ENCODE data around the gene ZNF860.

DNA sequence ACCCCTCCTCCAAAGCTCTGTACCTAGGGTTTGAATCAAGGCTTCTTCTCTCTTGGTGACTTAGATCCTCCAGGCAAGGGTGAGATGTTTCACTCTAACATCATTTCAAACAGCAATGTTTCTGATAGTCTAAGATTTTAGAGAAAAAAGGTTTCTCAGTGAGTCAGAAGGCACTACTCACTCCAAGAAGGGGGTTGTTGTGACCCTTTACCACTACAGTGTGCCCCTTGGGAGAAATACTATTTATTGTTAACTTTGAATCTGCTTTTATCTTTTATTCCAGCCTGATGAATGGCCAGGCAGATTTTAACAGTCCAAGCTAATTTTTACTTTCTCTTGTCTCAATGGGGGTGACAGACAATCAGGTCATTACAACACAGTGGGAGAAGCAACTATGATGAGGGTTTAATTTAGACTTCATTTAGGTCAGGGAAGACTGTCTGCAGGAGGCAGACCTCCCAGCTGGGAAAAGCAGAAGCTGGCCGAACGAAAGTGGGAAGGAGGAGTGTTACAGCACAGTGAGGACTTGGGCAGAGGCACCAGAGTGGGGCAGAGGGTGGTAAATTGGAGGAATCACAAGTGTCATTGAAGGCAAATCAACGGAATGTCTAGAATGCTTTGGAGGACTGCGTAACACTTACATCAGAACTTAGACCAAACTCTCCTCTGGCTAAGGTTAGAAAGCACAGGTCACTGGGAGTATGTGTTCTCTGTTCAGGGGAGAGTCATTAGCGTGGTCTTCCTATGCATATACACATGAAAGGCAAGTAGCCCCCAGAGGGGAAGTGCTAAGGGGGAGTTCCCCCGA, 21.2 kb downstream of the ZNF860 start:
- TF ChIP-seq, protein P1, sequence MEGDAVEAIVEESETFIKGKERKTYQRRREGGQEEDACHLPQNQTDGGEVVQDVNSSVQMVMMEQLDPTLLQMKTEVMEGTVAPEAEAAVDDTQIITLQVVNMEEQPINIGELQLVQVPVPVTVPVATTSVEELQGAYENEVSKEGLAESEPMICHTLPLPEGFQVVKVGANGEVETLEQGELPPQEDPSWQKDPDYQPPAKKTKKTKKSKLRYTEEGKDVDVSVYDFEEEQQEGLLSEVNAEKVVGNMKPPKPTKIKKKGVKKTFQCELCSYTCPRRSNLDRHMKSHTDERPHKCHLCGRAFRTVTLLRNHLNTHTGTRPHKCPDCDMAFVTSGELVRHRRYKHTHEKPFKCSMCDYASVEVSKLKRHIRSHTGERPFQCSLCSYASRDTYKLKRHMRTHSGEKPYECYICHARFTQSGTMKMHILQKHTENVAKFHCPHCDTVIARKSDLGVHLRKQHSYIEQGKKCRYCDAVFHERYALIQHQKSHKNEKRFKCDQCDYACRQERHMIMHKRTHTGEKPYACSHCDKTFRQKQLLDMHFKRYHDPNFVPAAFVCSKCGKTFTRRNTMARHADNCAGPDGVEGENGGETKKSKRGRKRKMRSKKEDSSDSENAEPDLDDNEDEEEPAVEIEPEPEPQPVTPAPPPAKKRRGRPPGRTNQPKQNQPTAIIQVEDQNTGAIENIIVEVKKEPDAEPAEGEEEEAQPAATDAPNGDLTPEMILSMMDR (IDR thresholded peaks at IDR 0.05) = no peak
- TF ChIP-seq POLR2A (IDR thresholded peaks at IDR 0.05) = no peak
